Measurements from ENCODE around the gene TM9SF2.

The TM9SF2 gene

DNA sequence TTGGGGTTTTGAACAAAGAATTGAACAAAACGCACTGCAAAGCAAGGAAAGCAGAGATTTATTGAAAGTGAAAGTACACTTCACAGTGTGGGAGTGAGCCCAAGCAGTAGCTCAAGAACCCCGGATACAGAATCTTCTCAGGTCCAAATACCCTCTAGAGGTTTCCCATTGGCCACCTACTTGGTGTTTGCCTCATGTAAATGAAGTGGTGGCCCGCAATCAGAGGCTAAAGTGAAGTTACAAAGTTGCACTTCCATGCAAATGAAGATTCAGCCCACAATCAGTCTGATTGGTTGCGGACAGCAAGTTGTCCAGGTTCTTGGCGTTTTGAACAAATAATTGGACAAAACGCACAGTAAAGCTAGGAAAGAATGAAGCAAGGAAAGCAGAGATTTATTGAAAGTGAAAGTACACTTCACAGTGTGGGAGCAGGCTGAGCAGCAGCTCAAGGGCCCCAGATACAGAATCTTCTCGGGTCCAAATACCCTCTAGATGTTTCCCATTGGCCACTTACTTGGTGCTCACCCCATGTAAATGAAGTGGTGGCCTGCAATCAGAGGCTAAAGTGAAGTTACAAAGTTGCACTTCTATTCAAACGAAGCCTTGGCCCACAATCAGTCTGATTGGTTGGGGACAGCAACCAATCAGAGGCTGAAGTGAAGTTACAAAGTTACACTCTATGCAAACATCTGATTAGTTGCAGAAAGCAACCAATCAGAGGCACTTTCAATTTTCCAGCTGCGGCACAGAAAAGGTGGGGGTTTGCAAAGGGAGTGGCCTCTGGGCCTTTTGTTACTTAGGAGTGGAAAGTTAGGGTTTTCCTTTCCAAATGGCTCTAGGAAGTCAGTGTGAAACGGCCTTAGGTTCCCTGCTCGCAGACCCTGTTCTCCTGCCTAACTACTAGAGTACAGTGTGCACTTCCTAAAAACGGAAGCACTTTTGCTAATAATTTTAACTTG is 4.8 kb upstream of the TM9SF2 start:
- peak; percentile 27 for DNase-seq (ENCODE audit: low read depth)

DNA sequence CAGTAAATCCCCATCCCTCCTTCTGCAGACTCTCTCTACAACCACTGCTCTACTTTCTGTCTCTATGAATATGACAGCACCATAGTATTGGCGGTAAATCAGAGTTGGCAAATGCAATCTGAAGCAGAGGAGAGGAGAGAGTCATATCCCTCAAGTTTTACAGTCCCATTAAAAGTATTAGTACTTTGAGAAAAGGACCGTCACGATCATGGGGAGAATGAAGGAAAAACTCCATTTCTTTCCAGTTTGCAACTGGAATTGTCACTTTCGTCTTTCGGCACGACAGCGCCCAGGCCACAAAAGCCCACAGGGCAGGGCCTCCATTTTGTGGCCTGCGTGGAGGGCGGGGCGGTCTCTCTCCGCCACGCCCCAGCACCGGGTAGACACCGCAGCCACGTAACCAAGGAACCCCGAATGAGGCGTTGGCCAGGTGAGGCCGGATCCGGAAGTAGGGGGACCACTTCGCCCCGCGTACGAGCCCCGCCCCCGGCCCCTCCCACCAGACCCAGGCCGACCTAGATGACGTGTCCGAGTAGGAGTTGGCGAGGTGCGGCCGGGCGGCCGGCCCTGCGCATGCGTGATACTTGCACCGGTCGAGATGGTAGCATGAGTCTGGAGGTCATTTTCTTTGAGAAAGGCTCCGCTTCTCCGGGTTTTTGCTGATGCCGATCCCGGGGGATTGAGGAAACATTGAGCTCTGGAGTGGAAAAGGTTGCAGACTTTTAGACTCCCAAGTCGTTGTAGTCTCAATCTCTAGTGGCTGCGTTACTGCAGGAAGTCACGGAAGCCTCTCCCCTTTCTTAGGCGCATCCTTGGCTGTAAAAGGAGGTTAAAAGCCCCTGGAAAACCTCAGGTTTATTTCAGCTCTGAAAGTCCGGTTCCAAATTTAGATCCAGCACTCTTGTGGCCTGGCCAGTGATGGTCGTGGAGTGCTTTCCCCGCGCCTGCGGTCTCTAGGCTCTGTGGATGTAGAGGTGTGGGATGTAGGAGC is 2.8 kb upstream of the TM9SF2 start:
- peak; percentile 92 for DNase-seq (ENCODE audit: low read depth)

DNA sequence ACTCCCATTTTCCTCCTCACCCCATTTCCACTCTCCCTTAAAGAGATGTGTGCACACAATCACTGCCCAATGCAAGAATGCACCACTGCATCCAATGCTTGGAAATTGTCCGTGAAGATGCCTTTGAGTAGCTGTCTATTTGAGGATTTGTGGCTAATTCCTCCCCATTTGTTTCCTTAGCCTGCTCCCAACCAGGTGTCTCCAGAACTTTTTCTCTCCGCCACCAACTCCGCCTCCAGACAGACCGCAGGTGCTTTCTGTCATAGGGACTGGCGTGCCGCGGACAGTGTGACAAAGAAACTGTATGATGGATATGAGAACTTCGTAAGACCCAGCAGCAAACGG is 461 bp upstream of the TM9SF2 start:
- DNase-seq (ENCODE audit: low read depth), result no peak

- no peak for DNase-seq (ENCODE audit: low read depth)
Observed at GRCh38 chr13:99501848-99502301, 603 bp downstream of the TM9SF2 start.

DNA sequence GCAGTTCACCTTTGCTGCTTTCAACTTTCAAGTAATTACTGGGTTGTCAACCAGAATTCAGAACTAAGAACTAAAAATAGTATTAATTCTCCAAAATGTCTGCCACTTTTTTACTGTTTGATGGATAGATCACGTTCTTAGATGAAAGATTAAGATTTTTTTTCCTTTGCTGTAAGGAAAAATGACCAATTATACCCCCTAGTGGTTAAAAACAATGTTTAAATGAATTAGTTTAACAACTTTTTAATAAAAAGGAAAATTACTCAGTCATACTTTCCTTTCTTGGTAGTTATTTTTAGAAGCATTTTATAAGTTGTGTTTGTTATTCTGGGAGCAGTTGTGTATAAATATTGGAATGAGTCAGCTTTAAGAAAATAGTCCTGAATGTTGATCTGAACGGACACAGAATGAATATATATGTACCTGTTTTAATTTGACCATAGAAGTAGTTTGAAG is 4.6 kb downstream of the TM9SF2 start:
- DNase-seq (ENCODE audit: low read depth), result no peak

DNA sequence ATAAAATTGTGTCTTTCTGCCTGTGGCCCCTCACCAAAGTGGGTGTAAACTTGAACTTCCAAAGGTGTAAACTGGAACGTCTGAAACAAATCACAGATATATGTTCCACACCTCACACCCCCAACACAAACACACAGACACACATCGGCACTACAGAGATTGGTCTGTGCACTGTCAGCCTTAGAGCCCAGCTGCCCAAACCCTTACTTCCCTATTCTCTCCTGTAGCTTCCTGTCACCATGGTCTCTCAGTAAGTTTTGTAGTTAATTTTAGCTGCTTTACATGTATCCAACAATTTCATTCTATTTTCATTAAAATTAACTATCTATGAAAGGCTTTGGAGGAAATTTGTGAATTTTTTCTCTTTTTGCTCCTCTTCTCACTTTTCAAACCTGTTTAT is 5.4 kb downstream of the TM9SF2 start:
- DNase-seq (ENCODE audit: low read depth), result no peak

DNA sequence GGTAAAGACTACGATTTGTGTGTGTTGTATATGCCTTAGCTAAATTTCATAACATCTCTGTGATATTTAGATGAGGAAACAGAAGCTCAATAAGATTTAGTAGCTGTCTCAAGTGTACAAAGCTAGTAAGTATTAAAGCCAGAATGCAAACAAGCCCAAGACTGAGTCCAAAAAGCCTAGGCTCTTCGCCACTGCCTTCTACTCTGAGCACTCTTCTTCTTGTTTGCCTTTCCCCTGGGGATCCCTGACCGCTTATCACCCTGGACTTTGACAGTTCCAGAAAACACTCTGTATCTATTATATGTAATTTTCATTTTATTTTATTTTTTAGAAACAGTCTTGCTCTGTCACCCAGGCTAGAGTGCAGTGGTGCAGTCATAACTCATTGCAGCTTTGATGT is 5.8 kb downstream of the TM9SF2 start:
- DNase-seq (ENCODE audit: low read depth), result no peak

GRCh38 chr13:99507551-99507950 is 6.3 kb downstream of the TM9SF2 start:
- DNase-seq (ENCODE audit: low read depth), result no peak

GRCh38 chr13:99507986-99508385 is 6.7 kb downstream of the TM9SF2 start:
- DNase-seq (ENCODE audit: low read depth), result no peak

- DNase-seq (ENCODE audit: low read depth), result no peak
Observed at GRCh38 chr13:99509479-99509878, 8.2 kb downstream of the TM9SF2 start.

DNA sequence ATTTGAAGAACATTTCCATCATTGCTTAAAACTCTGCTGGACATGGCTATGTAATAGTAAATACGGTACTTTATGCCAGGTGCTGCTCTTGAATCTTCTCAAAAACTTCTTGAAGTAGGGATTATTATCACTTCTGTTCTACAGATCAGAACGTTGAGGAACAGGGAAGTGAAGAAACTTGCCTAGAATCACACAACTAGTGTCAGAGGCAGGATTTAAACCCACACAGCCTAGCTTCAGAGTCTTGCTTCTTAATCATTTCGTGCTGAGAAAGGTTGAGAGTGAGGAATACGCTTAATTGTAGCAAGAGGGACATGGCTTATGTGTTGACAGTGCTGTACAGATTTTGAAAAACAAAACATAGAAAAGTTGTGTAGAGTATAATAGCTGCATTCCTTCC is 13.5 kb downstream of the TM9SF2 start:
- no peak for DNase-seq (ENCODE audit: low read depth)

GRCh38 chr13:99516153-99516929 is 15.1 kb downstream of the TM9SF2 start:
- no peak for DNase-seq (ENCODE audit: low read depth)

- no peak for DNase-seq (ENCODE audit: low read depth)
Observed at GRCh38 chr13:99517577-99517976, 16.3 kb downstream of the TM9SF2 start.

- no peak for DNase-seq (ENCODE audit: low read depth)
Observed at GRCh38 chr13:99517984-99518383, 16.7 kb downstream of the TM9SF2 start.

GRCh38 chr13:99522298-99522697 is 21.0 kb downstream of the TM9SF2 start:
- DNase-seq (ENCODE audit: low read depth), result no peak

DNA sequence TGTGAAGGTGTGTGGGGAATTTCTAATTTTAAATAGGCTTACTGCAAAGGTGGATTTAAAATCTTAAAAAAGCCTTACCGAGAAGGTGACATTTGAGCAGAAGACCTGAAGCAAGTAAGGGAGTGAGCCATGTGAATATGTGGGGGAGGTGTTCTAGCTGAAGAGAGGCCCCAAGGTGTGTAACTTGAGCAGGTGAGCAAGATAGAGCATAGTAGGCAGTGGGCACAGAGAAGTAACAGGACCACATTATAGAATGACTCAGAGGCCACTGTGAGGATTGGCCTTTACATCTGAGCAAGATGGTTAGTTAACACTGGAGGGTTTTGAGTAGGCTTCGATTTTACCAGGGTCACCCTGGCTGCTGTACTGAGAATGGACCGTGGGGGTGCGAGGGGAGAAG is 22.6 kb downstream of the TM9SF2 start:
- no peak for DNase-seq (ENCODE audit: low read depth)

GRCh38 chr13:99525967-99526366 is 24.7 kb downstream of the TM9SF2 start:
- no peak for DNase-seq (ENCODE audit: low read depth)

DNA sequence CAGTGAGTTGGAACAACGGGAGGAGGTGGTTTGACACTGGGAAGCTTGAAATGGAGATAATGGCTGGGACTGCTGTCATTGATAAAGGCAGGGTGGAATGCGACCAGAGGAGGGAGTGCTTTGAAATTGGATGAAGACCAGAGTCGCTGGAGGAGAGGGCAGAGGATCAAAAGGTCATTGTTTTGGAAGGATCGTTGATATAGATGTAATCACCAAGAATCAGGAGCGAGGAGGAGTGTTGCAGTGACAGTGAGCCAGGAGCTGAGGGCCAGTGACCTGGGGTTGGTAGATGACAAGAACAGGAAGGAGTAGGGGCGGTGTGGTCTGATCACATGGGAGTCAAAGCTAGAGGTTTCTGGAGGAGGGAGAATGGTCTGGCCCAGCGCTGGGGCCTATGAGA is 25.3 kb downstream of the TM9SF2 start:
- DNase-seq (ENCODE audit: low read depth), result no peak

- no peak for DNase-seq (ENCODE audit: low read depth)
Observed at GRCh38 chr13:99527301-99527700, 26.0 kb downstream of the TM9SF2 start.

- no peak for DNase-seq (ENCODE audit: low read depth)
Observed at GRCh38 chr13:99528547-99528946, 27.3 kb downstream of the TM9SF2 start.

DNA sequence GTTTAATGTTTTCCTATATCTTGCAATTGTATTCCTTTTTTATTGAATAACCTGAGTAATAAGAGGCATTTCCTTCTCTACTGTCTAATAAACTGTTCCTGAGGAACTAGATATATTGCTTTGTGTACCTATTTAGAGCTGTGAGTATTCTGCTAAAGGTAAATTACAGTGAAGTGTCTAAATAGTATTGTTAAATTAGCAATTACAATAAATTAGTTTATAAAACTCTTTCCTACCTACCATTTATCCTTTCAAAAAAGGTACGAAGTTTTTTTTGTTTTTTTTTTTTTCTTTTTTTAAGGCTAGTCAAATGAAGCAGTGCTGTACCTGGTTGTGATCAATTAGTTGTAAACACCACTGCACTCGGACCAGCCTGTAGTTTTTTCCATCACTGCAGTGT is 34.8 kb downstream of the TM9SF2 start:
- no peak for DNase-seq (ENCODE audit: low read depth)

DNA sequence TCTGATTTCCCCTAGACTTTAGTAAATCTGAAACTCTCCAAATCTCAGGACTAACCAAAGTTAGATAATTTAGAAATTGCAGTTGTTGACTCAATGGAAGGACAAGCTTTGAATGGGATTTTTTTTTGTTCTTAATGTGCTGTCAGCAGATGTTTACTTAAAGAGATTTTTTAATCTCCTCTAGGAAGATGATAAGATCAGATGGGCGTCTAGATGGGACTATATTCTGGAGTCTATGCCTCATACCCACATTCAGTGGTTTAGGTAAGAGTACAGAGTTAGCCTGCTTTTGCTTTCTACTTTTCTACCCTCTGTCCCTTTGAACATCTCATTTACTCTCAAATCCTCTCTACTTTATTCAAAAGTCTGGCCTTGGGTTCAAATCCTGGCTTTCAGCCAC is 39.3 kb downstream of the TM9SF2 start:
- no peak for DNase-seq (ENCODE audit: low read depth)
